ENCODE measurements around the gene PHKB. TPM values are rescaled to one million over a fixed set of nuclear protein-coding genes. Genes with fewer than 3 reads are reported as not detected.
"Not testable (repeated sequence)": the region's sequence is repeated elsewhere in the genome, so short reads cannot be mapped to it uniquely, and the experiment has no call there.

PHKB gene
- total RNA-seq, 2 donors from 2014 or later = 22.4 to 32.2 TPM

GRCh38 chr16:47507701-47508100 lies 46.6 kb downstream of the PHKB start:
- no peak for ATAC-seq (replicated peaks)
- Mint-ChIP-seq H3K36me3 (ENCODE audit: low read depth) (peaks cover 77% of the 10 kb centered on the region), H3K27me3 (no peaks in the 10 kb centered on the region), H3K27ac (no peak overlapping the region), H3K4me1 (no peaks in the 10 kb centered on the region), H3K4me3 (no peak overlapping the region), H3K9me3 (no peaks in the 10 kb centered on the region)

GRCh38 chr16:47511882-47512281 lies 50.8 kb downstream of the PHKB start:
- H3K27ac Mint-ChIP-seq = no peak overlapping the region
- H3K27me3 Mint-ChIP-seq = no peaks in the 10 kb centered on the region
- no peaks in the 10 kb centered on the region for H3K4me1 Mint-ChIP-seq
- peaks cover 78% of the 10 kb centered on the region for H3K36me3 Mint-ChIP-seq (ENCODE audit: low read depth)
- no peaks in the 10 kb centered on the region for H3K9me3 Mint-ChIP-seq
- ATAC-seq (replicated peaks) = no peak
- H3K4me3 Mint-ChIP-seq = no peak overlapping the region

- Mint-ChIP-seq H3K27ac (no peak overlapping the region), H3K4me1 (no peaks in the 10 kb centered on the region), H3K4me3 (no peak overlapping the region), H3K36me3 (ENCODE audit: low read depth) (peaks cover 62% of the 10 kb centered on the region), H3K27me3 (no peaks in the 10 kb centered on the region), H3K9me3 (no peaks in the 10 kb centered on the region)
- ATAC-seq (replicated peaks) = peak; percentile 56
Measured at GRCh38 chr16:47519037-47519436, 57.9 kb downstream of the PHKB start.

DNA sequence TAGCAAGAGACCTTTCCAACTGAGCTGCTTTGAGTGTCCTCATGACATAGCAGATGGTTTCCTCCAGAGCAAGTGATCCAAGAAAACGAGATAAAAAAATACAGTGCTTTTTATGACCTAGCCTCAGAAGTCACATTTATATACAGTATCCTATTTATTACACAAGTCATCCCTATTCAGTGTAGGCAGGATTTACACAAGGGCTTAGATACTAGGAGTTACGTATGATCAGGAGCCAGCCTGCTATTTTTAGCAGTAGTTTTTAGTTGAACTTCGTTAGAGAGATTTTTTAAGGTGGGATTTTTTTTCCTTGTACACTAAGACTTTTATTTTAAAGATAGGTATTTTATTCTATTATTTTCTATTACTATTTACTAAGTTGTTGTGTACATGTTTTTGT lies 58.4 kb downstream of the PHKB start:
- Mint-ChIP-seq H3K4me3 (no peak overlapping the region), H3K27ac (no peak overlapping the region), H3K4me1 (no peaks in the 10 kb centered on the region), H3K9me3 (no peaks in the 10 kb centered on the region), H3K27me3 (no peaks in the 10 kb centered on the region), H3K36me3 (ENCODE audit: low read depth) (peaks cover 60% of the 10 kb centered on the region)
- ATAC-seq (replicated peaks) = no peak

GRCh38 chr16:47519996-47520679 lies 59.0 kb downstream of the PHKB start:
- Mint-ChIP-seq H3K27me3 (no peaks in the 10 kb centered on the region), H3K36me3 (ENCODE audit: low read depth) (peaks cover 54% of the 10 kb centered on the region), H3K4me1 (no peaks in the 10 kb centered on the region), H3K4me3 (no peak overlapping the region), H3K9me3 (no peaks in the 10 kb centered on the region), H3K27ac (no peak overlapping the region)
- peak; percentile 32 for ATAC-seq (replicated peaks)

GRCh38 chr16:47523342-47524006 lies 62.3 kb downstream of the PHKB start:
- no peaks in the 10 kb centered on the region for H3K4me1 Mint-ChIP-seq
- no peak overlapping the region for H3K4me3 Mint-ChIP-seq
- peak; percentile 28 for ATAC-seq (replicated peaks)
- H3K27ac Mint-ChIP-seq = no peak overlapping the region
- H3K36me3 Mint-ChIP-seq (ENCODE audit: low read depth) = peaks cover 26% of the 10 kb centered on the region
- H3K9me3 Mint-ChIP-seq = no peaks in the 10 kb centered on the region
- H3K27me3 Mint-ChIP-seq = no peaks in the 10 kb centered on the region

- peaks cover 24% of the 10 kb centered on the region for H3K36me3 Mint-ChIP-seq (ENCODE audit: low read depth)
- no peak overlapping the region for H3K27ac Mint-ChIP-seq
- H3K4me1 Mint-ChIP-seq = no peaks in the 10 kb centered on the region
Measured at GRCh38 chr16:47524007-47524405, 62.9 kb downstream of the PHKB start.

GRCh38 chr16:47528431-47528830 lies 67.3 kb downstream of the PHKB start:
- Mint-ChIP-seq H3K27me3 (no peaks in the 10 kb centered on the region), H3K4me1 (no peaks in the 10 kb centered on the region), H3K4me3 (no peak overlapping the region), H3K27ac (no peak overlapping the region), H3K9me3 (no peaks in the 10 kb centered on the region), H3K36me3 (ENCODE audit: low read depth) (peaks cover 15% of the 10 kb centered on the region)
- ATAC-seq (replicated peaks) = no peak

More at GRCh38 chr16:47524007-47524405, 62.9 kb downstream of the PHKB start:
- Mint-ChIP-seq H3K9me3 (no peaks in the 10 kb centered on the region), H3K27me3 (no peaks in the 10 kb centered on the region), H3K4me3 (no peak overlapping the region)
- no peak for ATAC-seq (replicated peaks)

DNA sequence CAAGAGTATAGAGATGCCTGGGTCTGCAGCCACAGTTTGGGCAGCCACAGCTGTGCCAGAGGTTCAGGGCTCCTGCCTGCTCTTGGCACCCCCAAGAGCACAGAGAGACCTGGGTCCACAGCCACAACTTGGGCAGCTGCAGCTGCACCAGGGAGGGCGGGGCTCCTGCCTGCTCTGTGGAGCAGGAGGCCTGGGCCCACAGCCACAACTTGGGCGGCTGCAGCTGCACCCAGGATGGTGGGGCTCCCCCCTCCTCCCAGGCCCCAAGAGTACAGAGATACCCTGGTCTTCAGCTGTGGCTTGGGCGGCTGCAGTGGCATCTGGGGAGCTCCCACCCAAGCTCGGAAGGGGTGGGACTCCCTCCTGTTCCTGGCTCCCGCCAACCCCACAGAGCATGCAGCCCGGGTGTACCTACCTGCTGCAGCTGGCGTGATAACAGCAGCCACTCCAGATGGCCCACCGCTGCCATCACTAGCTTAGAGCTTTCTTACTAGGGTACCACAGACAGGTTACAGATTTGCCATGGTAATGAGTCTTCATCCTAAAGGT lies 72.7 kb downstream of the PHKB start:
- no peaks in the 10 kb centered on the region for H3K4me1 Mint-ChIP-seq
- no peak for ATAC-seq (replicated peaks)
- no peak overlapping the region for H3K27ac Mint-ChIP-seq
- no peak overlapping the region for H3K4me3 Mint-ChIP-seq
- H3K27me3 Mint-ChIP-seq = no peaks in the 10 kb centered on the region
- no peaks in the 10 kb centered on the region for H3K9me3 Mint-ChIP-seq
- H3K36me3 Mint-ChIP-seq (ENCODE audit: low read depth) = peaks cover 28% of the 10 kb centered on the region

GRCh38 chr16:47538472-47538871 lies 77.3 kb downstream of the PHKB start:
- H3K4me1 Mint-ChIP-seq = no peaks in the 10 kb centered on the region
- H3K9me3 Mint-ChIP-seq = peaks cover 4% of the 10 kb centered on the region
- no peak for ATAC-seq (replicated peaks)
- no peaks in the 10 kb centered on the region for H3K27me3 Mint-ChIP-seq
- peaks cover 57% of the 10 kb centered on the region for H3K36me3 Mint-ChIP-seq (ENCODE audit: low read depth)
- no peak overlapping the region for H3K4me3 Mint-ChIP-seq
- no peak overlapping the region for H3K27ac Mint-ChIP-seq

GRCh38 chr16:47539707-47540670 lies 78.9 kb downstream of the PHKB start:
- not testable (repeated sequence) for ATAC-seq (replicated peaks); H3K27ac Mint-ChIP-seq; H3K27me3 Mint-ChIP-seq; H3K4me1 Mint-ChIP-seq; H3K4me3 Mint-ChIP-seq
- Mint-ChIP-seq H3K9me3 (peaks cover 13% of the 10 kb centered on the region), H3K36me3 (ENCODE audit: low read depth) (peaks cover 57% of the 10 kb centered on the region)

DNA sequence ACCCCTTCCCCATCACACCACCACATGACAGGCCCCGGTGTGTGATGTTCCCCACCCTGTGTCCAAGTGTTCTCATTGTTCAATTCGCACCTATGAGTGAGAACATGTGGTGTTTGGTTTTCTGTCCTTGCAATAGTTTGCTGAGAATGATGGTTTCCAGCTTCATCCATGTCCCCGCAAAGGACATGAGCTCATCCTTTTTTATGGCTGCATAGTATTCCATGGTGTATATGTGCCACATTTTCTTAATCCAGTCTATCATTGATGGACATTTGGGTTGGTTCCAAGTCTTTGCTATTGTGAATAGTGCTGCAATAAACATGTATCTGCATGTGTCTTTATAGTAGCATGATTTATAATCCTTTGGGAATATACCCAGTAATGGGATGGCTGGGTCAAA lies 80.0 kb downstream of the PHKB start:
- ATAC-seq (replicated peaks); H3K27ac Mint-ChIP-seq; H3K4me1 Mint-ChIP-seq; H3K4me3 Mint-ChIP-seq; H3K27me3 Mint-ChIP-seq: not testable (repeated sequence)
- peaks cover 22% of the 10 kb centered on the region for H3K9me3 Mint-ChIP-seq
- H3K36me3 Mint-ChIP-seq (ENCODE audit: low read depth) = peaks cover 67% of the 10 kb centered on the region

DNA sequence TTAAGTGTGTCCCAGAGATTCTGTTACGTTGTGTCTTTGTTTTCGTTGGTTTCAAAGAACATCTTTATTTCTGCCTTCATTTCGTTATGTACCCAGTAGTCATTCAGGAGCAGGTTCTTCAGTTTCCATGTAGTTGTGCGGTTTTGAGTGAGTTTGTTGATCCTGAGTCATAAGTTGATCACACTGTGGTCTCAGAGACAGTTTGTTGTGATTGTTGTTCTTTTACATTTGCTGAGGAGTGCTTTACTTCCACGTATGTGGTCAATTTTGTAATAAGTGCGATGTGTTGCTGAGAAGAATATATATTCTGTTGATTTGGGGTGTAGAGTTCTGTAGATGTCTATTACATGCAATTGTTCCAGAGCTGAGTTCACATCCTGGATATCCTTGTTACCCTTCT lies 83.1 kb downstream of the PHKB start:
- H3K27me3 Mint-ChIP-seq; H3K4me1 Mint-ChIP-seq; H3K4me3 Mint-ChIP-seq; ATAC-seq (replicated peaks): not testable (repeated sequence)
- Mint-ChIP-seq H3K27ac (peak overlapping the region; percentile 32), H3K36me3 (ENCODE audit: low read depth) (peaks cover 71% of the 10 kb centered on the region), H3K9me3 (peaks cover 22% of the 10 kb centered on the region)

GRCh38 chr16:47551185-47551584 lies 90.1 kb downstream of the PHKB start:
- H3K4me1 Mint-ChIP-seq; ATAC-seq (replicated peaks); H3K27me3 Mint-ChIP-seq; H3K4me3 Mint-ChIP-seq; H3K27ac Mint-ChIP-seq: not testable (repeated sequence)
- Mint-ChIP-seq H3K9me3 (peaks cover 18% of the 10 kb centered on the region), H3K36me3 (ENCODE audit: low read depth) (peaks cover 80% of the 10 kb centered on the region)
